ENCODE measurements around the gene MYBBP1A. TPM values are rescaled to one million over a fixed set of nuclear protein-coding genes. Genes with fewer than 3 reads are reported as not detected.
"Not testable (repeated sequence)": the region's sequence is repeated elsewhere in the genome, so short reads cannot be mapped to it uniquely, and the experiment has no call there.

Gene MYBBP1A
- total RNA-seq, 1 donor from 2014 or later, result 30.8 TPM

DNA sequence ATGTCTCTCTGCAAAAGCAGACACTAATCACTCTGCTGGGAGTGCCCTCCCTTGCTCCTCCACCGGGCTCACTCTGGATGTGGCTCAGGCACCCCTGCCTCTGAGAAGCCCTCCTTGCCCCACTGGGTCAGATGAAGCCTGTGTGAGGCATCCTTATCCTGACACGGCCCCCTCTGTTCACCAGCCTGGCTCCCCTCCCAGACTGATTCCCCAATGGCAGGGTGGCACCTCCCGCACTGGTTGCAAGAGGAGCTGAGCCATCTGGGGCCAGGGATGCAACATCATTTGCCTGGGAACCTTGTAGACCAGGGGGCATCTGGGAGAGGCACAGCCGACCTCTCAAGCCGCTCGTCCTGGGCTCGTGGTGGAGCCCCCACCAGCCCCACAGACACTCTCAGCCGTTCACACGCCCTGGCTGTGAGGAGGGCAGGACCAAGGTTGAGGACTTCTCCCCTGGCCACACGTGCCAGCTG lies 35.8 kb upstream of the MYBBP1A start:
- no peak for DNase-seq (ENCODE audit: low spot score)

DNA sequence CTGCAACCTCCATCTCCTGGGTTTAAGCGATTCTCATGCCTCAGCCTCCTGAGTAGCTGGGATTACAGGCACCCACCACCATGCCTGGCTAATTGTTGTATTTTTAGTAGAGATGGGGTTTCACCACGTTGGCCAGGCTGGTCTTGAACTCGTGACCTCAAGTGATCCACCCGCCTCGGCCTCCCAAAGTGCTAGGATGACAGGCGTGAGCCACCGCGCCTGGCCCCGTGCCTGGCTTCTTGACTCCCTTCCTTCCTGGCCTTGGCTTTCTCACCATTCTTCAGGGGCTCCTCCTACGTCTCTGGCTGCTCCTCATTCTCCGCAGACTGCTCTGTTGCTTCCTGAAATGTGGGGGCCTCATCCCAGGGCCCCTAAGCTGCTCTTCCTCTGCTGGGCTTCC lies 34.9 kb upstream of the MYBBP1A start:
- not testable (repeated sequence) for DNase-seq (ENCODE audit: low spot score)

DNA sequence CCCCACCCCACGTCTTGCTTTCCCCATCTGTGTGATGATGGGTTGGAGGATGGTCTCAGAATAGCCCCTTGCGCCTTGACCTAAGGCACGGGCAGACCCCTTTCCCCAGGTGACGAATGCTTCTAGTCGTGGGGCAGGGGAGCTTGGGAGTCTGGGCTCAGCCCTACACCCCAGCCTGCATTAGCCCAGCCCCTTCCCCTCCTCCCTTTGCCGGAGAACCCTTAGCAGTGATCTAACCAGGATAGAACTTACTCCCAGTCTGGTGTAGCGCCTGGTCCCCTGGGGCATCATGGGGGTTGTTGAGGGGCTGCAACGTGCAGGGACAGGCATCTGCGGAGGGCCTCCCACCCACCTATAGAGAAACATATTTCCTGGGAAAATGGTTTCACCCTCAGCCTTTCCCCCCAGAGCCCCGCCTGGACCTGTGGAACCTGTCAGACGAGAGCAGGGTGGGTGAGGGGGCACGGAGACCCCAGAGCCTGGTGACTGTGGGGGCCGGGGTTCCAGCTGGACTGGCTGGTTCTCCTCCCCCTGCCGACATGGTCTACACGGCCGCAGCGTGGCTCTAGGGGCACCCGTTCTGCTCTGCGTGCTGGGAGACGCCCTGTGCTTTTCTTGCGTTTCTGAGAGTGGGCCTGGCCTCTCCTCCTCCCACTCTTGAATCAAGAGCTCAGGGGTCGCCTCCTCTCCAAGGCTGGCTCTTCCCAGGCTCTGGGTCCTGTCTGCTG lies 33.9 kb upstream of the MYBBP1A start:
- no peak for DNase-seq (ENCODE audit: low spot score)

DNA sequence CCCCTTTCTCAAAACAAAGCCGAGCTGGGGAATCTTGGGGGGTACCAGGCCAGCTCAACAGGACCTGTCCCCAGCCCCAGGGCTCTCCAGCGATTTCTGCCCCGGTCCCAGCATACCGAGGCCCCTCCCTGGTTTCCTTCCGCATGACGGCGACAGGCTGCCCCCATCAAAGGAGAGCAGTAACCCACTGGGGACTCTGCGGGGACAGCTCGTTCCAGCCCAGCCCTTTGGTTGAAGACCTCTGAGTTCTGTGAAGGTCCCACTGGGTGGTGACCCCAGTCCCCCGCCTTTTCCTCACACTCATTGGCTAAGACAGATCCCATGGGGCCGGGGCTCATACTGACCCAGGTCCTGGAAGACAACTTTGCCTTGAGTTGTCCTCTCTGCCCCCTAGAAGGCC lies 33.2 kb upstream of the MYBBP1A start:
- DNase-seq (ENCODE audit: low spot score), result no peak

DNA sequence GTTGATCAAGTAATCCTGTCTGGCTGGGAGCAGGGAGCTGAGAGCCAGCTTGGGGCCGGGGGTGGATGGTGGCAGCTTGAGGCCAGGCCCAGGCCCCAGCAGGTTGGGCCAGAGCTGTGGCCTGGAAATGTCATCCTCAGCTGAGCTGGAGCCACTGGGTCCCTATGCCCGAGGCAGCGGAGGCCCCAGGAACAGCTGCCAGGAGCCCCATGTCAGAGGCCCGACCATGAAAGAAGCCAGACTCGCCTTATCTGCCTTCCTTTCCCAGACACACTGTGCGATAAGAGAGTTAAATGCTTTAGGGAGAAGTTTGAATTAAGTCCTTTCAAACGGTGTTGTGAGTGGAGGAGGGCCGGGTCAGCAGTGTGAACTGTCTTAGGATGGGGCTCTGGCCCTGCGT lies 32.6 kb upstream of the MYBBP1A start:
- no peak for DNase-seq (ENCODE audit: low spot score)

DNA sequence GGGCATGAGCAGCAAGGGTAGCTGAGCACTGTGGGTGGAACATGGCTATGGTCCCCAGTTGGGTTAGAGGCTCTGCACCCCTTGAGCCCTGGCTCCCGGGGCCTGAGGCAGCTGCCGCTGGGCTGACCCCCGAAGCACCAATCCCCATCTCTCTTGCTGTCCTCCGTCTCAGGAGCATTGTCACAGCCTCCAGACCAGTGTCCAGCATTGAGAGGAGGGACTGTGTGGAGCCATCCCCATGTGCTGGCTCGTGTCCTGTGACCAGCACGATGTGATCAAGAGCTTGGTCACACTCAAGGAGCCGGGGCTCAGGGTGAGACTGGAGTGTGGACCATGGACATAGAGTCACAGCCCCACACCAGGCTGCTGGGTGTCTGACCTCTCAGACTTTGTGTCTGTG lies 32.0 kb upstream of the MYBBP1A start:
- DNase-seq (ENCODE audit: low spot score), result no peak

DNA sequence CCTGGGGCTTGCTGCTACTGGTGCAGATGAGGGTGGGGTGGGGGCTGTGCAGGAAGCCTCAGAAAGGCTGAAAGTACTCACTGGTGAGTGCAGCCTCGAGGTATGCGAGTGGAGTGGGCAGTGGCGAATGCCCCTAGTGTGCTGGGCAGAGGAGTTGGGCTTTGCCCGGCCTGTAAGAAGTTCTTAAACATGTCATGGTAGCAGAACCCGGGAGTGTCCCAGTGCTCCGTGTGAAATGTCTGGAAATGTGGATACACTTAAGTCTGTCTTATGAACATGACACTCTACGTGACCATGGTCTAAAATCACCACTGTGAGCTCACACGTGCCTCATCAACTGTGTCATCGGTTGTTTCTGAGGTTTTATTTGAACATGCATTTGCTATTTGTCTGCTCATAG lies 30.9 kb upstream of the MYBBP1A start:
- no peak for DNase-seq (ENCODE audit: low spot score)

DNA sequence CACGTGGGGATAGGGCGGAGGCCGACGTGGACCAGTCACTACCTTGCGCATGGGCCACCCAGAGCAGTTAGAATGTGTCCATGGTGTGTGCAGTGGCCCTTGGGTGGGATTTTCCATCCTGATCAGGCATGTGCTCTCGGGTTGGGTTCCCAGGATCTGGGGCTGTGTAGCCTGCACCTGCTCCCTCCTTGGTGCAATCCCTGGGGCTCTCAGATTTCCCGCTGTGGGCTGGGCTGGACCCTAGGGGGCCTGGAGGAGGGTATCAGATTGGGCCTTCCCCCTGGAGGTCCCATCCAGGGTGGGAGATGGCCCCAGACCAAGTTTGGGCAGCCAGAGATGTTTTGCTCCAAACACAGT lies 30.4 kb upstream of the MYBBP1A start:
- no peak for DNase-seq (ENCODE audit: low spot score)

DNA sequence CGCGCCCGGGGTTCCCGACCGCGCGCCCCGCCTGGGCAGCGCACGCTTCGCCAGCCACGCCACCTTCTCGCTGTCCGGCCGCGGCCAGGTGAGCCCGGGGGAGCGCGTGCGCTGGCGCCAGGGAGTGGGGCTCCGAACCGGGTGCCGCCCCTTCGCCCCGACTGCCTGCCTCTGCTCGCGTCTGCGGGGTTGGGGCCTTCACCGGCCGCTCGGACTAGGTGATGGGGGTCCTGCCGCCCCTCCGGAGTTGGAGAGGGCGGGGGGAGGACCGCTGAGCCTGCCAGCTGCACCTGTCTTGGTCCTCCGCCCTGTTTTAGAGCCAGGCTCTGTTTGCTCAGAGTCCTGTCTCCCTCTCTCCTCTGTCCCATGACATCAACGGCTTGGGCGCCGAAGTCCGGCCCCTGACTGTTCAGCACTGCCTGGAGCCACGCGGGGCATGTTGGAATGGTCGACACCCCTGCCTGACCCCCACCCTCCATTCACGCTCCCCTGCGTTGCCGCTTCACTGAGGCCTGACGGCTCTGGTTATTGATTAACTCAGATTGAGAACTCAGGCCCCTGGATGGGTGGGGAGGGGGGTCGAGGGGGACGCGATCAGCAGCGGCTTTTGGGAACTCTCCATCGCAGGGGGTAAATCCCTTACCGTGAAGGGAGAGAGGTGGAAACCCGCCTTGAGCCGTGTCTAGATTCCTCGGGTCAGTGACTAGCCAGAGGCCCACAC lies 29.9 kb upstream of the MYBBP1A start:
- no peak for DNase-seq (ENCODE audit: low spot score)

DNA sequence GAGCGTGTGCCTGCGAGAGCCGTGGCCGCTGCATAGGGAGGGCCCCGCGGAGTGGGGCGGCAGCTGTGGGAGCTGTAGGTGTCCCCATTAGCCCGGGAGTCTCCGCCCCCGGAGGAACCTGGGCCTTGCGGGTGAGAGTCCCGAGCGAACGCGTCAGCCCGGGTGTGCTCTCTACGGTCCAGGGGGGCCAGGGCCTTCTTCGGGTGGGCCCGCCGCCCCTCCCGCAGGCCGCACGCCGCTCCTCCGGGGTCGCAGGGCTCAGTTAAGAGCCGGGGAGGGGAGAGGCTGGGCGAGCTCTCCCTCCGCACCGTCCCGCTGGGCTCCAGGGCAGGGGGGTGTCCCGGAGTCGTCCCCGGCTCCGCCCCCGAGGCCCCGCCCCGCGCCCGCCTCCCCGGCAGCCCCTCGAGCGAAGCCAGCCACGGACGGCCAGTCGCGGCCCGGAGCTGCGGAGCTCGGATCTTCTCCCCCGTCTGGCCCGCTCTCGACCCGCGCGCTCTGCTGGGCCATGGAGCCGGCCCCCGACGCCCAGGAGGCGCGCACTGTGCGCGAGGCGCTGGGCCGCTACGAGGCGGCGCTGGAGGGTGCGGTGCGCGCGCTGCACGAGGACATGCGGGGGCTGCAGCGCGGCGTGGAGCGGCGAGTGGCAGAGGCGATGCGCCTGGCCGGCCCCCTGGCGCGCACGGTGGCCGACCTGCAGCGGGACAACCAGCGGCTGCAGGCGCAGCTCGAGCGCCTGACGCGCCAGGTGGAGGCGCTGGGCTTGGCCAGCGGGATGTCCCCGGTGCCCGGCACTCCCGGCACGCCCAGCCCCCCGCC lies 29.1 kb upstream of the MYBBP1A start, which contains the start of gene SMTNL2:
SMTNL2 (plus strand) TSS at position 429 of the 816 bp plus-strand sequence; CDS start at position 506, 77 bp downstream.
- DNase-seq (ENCODE audit: low spot score), result no peak

DNA sequence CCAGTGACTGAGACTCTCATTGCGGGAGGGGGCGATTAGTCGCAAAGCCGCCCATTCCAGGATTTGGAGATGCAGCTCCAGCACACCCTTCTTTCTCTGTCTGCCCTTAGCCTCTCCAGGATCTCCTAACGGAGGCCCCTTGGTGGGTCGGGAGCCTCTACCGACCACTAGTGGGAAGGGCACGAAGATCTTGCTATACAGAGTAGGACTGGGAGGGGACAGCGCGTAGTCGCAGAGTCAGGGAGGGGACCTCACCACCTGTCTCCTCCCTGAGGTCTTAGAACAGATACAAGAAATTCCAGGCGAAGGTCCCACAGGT lies 28.6 kb upstream of the MYBBP1A start:
- no peak for DNase-seq (ENCODE audit: low spot score)

DNA sequence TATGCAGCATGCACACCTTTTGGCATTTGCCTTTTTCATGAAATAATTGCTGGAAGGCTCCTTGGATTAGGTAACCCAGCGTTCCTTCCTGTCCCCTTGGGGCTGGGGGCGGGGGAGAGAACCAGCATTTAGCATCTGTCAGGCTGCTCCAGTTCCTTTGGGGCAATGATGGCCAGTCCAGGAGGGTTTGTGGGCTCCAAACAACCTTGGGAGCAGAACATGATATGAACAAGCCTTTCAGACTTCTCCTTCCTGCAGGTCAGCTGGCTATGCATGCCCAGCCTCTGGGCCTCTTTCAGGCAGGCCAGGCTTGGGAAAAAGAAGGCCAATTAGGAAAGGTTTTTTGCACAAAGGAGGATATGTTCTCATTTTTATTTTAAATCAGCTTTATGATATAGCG lies 28.0 kb upstream of the MYBBP1A start:
- no peak for DNase-seq (ENCODE audit: low spot score)

DNA sequence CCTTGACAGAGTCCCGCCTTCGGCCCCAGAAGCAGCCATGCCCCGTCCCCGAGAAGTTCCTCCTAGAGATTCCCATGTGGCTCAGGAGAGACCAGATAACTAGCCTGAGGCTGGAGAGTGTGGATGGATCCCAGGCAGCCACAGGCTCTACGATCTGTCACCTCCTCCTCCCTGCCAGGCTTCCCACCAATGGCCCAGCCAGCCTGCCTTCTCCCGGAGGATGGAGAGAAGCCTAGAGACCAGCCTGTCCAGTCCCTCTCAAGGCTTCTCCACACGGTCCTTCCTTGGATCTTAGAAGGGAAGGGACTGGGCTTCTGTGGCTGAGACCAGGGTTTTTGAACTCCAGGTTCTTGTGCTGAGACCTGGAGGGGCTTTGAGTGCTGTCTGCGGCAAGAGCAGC lies 27.5 kb upstream of the MYBBP1A start:
- no peak for DNase-seq (ENCODE audit: low spot score)

DNA sequence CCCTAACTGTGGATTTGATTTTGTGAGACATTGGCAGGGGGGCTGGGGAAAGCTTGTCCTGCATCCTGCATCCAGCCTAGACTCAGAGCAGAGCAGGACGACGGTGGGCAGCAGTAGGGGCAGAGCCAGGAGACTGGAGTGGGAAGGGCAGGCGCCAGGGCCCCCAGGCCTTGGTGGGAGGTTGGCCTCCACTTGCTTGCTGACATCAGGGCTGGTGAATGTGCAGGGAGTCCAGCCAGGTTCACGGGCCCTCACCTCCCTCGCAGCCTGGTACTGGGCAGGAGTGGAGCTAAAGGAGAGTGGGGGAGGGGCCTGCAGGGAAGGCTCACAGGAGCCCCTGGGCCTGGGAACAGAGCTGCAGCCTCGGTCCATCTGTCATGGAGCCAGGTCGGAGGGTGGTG lies 26.9 kb upstream of the MYBBP1A start:
- no peak for DNase-seq (ENCODE audit: low spot score)

DNA sequence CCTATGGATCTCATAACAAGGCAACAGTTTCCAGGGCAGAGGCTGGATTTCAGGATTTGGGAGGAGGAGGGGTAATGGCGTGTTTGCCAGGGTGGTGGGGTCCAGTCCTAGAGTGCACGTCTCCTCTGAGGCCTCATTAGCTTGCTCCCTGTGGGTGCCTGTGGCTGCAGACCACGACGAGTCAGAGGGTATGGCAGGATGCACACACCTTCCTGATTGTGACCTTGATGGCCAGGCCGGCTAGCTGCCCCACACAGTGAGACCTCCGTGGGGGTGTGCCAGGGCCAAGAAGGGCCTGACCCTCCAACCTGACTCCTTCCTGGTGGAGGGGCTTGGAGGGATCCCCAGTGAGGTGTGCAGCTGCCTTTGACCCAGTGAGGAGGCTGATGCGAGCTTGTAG lies 25.1 kb upstream of the MYBBP1A start:
- no peak for DNase-seq (ENCODE audit: low spot score)

DNA sequence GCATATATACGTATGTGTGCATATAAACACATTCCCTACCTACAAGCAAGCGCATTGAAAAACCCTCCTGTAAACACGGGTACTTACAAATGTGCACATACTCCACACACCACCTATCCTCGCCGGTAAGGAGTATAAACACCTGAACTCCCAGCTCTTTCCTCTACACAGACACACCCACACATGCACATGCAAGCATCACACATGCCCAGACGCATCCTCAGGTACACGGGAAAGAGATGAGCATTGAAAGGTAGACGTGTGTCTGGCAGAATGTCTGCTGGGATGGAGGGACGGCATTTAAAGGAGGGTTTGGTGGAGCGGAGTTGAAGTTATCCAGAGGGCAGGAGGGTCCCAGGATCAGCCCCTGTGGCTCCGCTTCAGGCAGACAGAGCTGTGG lies 24.5 kb upstream of the MYBBP1A start:
- DNase-seq (ENCODE audit: low spot score), result no peak

DNA sequence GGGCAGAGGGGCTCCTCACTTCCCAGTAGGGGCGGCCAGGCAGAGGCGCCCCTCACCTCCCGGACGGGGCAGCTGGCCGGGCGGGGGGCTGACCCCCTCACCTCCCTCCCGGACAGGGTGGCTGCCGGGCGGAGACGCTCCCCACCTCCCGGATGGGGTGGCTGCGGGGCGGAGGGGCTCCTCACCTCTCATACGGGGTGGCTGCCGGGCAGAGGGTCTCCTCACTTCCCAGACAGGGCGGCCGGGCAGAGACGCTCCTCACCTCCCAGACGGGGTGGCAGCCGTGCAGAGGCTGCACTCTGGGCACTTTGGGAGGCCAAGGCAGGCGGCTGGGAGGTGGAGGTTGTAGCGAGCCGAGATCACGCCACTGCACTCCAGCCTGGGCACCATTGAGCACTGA lies 23.2 kb upstream of the MYBBP1A start:
- DNase-seq (ENCODE audit: low spot score), result not testable (repeated sequence)

DNA sequence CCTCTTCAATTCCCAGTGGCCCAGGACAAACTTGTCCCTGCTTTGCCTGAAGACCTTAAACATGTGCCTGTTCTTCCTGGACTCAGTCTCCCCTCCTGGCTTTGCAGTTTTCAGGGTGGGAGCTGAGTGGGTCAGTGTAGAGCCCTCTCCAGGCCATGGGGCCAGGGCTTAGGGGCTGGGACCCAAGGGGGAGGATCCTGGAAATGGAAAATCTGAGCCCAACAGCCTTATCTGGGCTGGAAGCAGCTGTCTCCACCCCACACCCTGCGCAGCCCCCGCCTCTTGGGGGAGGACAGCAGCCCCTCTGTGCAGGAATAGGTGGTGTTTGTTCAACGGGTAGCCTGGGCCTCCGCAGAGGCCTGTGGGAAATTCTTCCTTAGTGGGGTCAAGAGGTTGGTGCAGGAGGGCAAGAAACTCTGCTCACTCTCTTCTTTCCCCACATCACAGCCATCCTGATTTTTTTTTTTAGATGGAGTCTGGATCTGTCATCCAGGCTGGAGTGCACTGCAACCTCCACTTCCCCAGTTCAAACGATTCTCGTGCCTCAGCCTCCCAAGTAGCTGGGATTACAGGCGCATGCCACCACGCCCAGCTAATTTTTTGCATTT lies 22.3 kb upstream of the MYBBP1A start:
- no peak for DNase-seq (ENCODE audit: low spot score)

DNA sequence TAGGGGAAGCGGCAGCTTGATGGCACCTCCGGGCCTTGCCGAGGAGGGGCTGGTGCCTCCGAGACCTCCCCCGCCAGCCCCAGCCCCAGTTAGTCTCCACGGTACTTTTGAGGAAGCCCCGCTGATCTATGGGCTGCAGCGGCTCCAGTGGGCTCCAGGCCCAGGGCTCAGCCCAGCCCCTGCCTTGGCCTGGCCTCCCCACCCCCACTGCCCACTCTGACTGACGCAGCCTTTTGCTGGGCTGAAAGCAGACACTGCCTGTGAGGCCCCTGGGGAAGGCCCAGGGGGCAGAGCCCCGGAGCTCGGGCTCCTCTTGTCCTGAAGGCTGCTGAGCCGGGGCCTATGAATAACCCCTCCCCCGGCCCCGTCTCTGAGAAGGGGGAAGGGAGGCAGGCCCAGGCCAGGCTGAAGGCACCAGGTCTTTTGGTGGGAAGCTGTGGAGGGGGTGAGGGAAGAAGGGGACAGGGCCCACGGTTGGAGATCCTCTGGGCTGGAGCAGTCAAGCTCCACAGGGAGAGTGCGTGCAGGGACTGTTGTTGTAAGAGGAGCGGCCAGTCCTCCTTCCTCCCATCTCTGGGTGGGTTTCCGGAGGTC lies 21.6 kb upstream of the MYBBP1A start:
- DNase-seq (ENCODE audit: low spot score), result no peak

DNA sequence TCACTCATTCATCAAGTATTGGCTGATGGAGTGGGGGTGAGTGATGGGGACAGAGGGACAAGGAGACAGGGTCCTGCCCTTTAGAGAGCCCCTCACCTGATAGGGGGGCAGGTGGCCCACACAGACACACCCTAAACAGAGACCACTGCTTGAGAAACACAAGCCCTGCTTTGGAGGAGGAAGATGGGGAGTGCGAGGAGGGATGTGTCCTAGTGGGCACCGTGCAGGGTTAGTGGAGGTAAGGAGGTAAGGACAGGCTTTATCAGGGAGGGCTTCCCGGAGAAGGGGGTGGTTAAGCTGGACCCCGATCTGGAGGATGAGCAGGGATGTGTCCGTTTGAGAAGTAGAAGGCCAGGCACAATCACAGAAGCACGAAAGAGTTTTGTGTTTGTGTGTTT lies 21.0 kb upstream of the MYBBP1A start:
- DNase-seq (ENCODE audit: low spot score), result no peak

DNA sequence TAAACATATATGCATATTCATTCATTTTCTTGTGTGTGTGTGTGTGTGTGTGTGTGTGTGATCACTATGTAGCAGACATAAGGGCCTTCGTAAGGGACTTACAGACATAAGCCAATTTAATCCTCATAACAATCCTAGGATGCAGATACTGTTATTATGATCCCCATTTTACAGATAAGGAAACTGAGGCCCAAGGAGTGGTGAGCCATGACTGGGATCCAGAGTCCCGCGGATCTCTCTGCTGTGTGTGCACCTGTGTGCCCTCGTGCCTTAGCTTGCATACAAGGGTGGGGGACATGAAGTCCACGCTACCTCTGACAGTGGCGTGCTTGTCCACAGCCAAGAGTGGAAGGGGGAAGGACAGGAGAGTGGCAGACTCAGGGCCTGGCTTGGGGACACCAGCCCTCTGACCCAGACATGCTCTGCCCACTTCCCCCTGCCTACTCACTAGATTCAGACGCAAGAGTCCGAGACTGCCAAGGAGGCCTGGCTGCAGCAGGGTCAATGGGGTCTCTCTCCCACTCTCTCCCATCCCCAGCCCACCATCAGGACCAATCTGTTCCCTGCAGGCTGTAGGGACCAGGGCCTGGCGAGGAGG lies 19.4 kb upstream of the MYBBP1A start:
- DNase-seq (ENCODE audit: low spot score), result no peak

DNA sequence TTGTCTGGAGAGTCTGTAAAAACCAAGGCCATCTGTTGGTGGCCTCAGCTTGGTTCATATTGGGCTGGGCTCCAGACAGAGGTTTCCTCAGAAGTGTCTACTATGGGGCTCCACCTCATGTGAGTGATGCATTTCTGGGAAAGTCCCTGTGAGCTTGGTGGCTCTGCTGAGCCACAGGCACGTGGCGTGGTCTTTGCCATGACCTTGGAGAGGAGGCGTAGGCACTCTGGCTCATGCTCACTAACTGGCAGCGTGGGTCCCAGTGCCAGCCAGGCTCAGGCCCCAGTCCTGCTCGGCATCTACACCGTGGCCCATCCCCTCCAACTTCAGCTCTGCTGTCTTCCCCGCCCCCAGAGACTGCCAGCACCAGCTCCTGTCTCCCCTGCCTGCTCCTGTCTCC lies 18.5 kb upstream of the MYBBP1A start:
- DNase-seq (ENCODE audit: low spot score), result no peak

Data from mucosa of gallbladder (tissue), 1 donor.